HEK293 (cell line): ENCODE data around the gene SELPLG.

Source experiments
- GLI2 ChIP-seq: fragments of 450-650 bp; formaldehyde crosslinking; IDR thresholded peaks from 2 replicates; pipeline ENCODE4; 2017; ENCODE audit warnings: missing biosample characterization, missing genetic modification characterization, low read depth, borderline replicate concordance
- GLIS2 ChIP-seq: fragments of 450-650 bp; formaldehyde crosslinking; IDR thresholded peaks from 2 replicates; pipeline ENCODE4 v1.5.1; 2016; ENCODE audit warnings: missing biosample characterization, missing genetic modification characterization
- HOXA7 ChIP-seq: sonication (generic); formaldehyde crosslinking; IDR thresholded peaks from 2 replicates; pipeline ENCODE4 v1.8.1; 2022; ENCODE audit warnings: missing genetic modification reagents, borderline replicate concordance
- MZF1 ChIP-seq: fragments of 450-650 bp; formaldehyde crosslinking; IDR thresholded peaks from 2 replicates; pipeline ENCODE4 v1.5.1; 2017; ENCODE audit warnings: missing biosample characterization, missing genetic modification characterization, borderline replicate concordance
- RBAK ChIP-seq: fragments of 450-650 bp; formaldehyde crosslinking; IDR thresholded peaks from 2 replicates; pipeline ENCODE4 v1.5.1; 2016; ENCODE audit warnings: missing biosample characterization, missing genetic modification characterization
- SP2 ChIP-seq: fragments of 450-650 bp; formaldehyde crosslinking; IDR thresholded peaks from 2 replicates; pipeline ENCODE4 v1.5.1; 2016; ENCODE audit warnings: missing biosample characterization, missing genetic modification characterization
- WT1 ChIP-seq: fragments of 450-650 bp; formaldehyde crosslinking; IDR thresholded peaks from 2 replicates; pipeline ENCODE4 v1.5.1; 2016; ENCODE audit warnings: missing biosample characterization, missing genetic modification characterization
- ZBTB44 ChIP-seq: fragments of 450-650 bp; IDR thresholded peaks from 2 replicates; pipeline ENCODE4 v1.5.1; 2018; ENCODE audit warnings: missing biosample characterization, mild to moderate bottlenecking, missing genetic modification characterization
- ZBTB8A ChIP-seq: fragments of 450-650 bp; formaldehyde crosslinking; IDR thresholded peaks from 2 replicates; pipeline ENCODE4 v1.5.1; 2016; ENCODE audit warnings: missing biosample characterization, missing genetic modification characterization
- ZNF174 ChIP-seq: fragments of 450-650 bp; formaldehyde crosslinking; IDR thresholded peaks from 2 replicates; pipeline ENCODE4 v1.5.0; 2017; ENCODE audit warnings: missing biosample characterization, mild to moderate bottlenecking, missing genetic modification characterization
- ZNF184 ChIP-seq: fragments of 450-650 bp; IDR thresholded peaks from 2 replicates; pipeline ENCODE4 v1.5.1; 2018; ENCODE audit warnings: missing biosample characterization, mild to moderate bottlenecking, missing genetic modification characterization
- ZNF202 ChIP-seq: fragments of 450-650 bp; formaldehyde crosslinking; IDR thresholded peaks from 2 replicates; pipeline ENCODE4 v1.5.1; 2016; ENCODE audit warnings: missing biosample characterization, missing genetic modification characterization, borderline replicate concordance
- ZNF23 ChIP-seq: fragments of 450-650 bp; formaldehyde crosslinking; IDR thresholded peaks from 2 replicates; pipeline ENCODE4 v1.5.1; 2016; ENCODE audit warnings: missing biosample characterization, missing genetic modification characterization, borderline replicate concordance
- ZNF274 ChIP-seq, 2 experiments: fragments of 200-500 bp in 1 of 2; fragments of 450-650 bp in 1 of 2; sonication (Bioruptor generic) in 1 of 2; formaldehyde crosslinking in 1 of 2; IDR thresholded peaks; 2 replicates each; pipeline versions ENCODE4 v1.5.1 to v1.6.1; 2014 to 2016; ENCODE audit warnings: borderline replicate concordance in 1 of 2, inconsistent platforms in 1 of 2, low read length in 1 of 2, missing biosample characterization in 1 of 2, missing genetic modification characterization in 1 of 2
- ZNF302 ChIP-seq: fragments of 450-650 bp; formaldehyde crosslinking; IDR thresholded peaks from 2 replicates; pipeline ENCODE4 v1.5.1; 2016; ENCODE audit warnings: missing biosample characterization, missing genetic modification characterization, low read depth
- ZNF366 ChIP-seq: fragments of 450-650 bp; formaldehyde crosslinking; conservative IDR thresholded peaks from 2 replicates; pipeline ENCODE4 v1.5.1; 2016; ENCODE audit warnings: missing biosample characterization, missing genetic modification characterization
- ZNF529 ChIP-seq: fragments of 450-650 bp; formaldehyde crosslinking; IDR thresholded peaks from 2 replicates; pipeline ENCODE4 v1.5.1; 2017; ENCODE audit warnings: missing genetic modification characterization, missing biosample characterization; ENCODE audit not compliant: insufficient replicate concordance
- ZNF549 ChIP-seq: fragments of 450-650 bp; IDR thresholded peaks from 2 replicates; pipeline ENCODE4 v1.5.1; 2018; ENCODE audit warnings: missing biosample characterization, missing genetic modification characterization, mild to moderate bottlenecking, inconsistent platforms, moderate library complexity
- ZNF623 ChIP-seq: fragments of 450-650 bp; formaldehyde crosslinking; IDR thresholded peaks from 2 replicates; pipeline ENCODE4 v1.5.1; 2016; ENCODE audit warnings: missing biosample characterization, missing genetic modification characterization
- ZNF701 ChIP-seq: fragments of 450-650 bp; formaldehyde crosslinking; IDR thresholded peaks from 2 replicates; pipeline ENCODE4 v1.5.1; 2016; ENCODE audit warnings: missing biosample characterization, missing genetic modification characterization
- ZNF768 ChIP-seq: fragments of 450-650 bp; formaldehyde crosslinking; IDR thresholded peaks from 2 replicates; pipeline ENCODE4 v1.5.1; 2018; ENCODE audit warnings: missing biosample characterization, mild to moderate bottlenecking, missing genetic modification characterization
- ZSCAN23 ChIP-seq: fragments of 450-650 bp; formaldehyde crosslinking; IDR thresholded peaks from 2 replicates; pipeline ENCODE4 v1.5.1; 2016; ENCODE audit warnings: missing biosample characterization, missing genetic modification characterization
- TF ChIP-seq, protein P1 (sequence below): fragments of 450-650 bp; formaldehyde crosslinking; IDR thresholded peaks from 2 replicates; pipeline ENCODE4 v1.5.0; 2017; ENCODE audit warnings: missing biosample characterization, missing genetic modification characterization, borderline replicate concordance
- TF ChIP-seq, protein P2 (sequence below): fragments of 450-650 bp; formaldehyde crosslinking; IDR thresholded peaks from 2 replicates; pipeline ENCODE4 v1.5.1; 2016; ENCODE audit warnings: missing biosample characterization, missing genetic modification characterization
- TF ChIP-seq, protein P3 (sequence below): fragments of 450-650 bp; formaldehyde crosslinking; IDR thresholded peaks from 2 replicates; pipeline ENCODE4 v1.5.1; 2017; ENCODE audit warnings: missing biosample characterization, missing genetic modification characterization
- TF ChIP-seq, protein P4 (sequence below): fragments of 450-650 bp; formaldehyde crosslinking; IDR thresholded peaks from 2 replicates; pipeline ENCODE4 v1.5.1; 2017; ENCODE audit warnings: missing biosample characterization, missing genetic modification characterization
- TF ChIP-seq, protein P5 (sequence below): fragments of 450-650 bp; formaldehyde crosslinking; optimal IDR thresholded peaks from 2 replicates; pipeline ENCODE3; 2016; ENCODE audit warnings: missing biosample characterization, mild to moderate bottlenecking, missing genetic modification characterization

SELPLG gene

GRCh38 chr12:108629824-108630476 is 3.7 kb downstream of the SELPLG start (continued):
- no peak for TF ChIP-seq ZNF202
- TF ChIP-seq ZBTB44 (tag by site-specific recombination): no peak
- TF ChIP-seq GLIS2: 0 out of 2 replicates have a peak, but pooled peaks have one; percentile 40
- peak; percentile 23; the same call in 1 of the 2 replicates for TF ChIP-seq WT1
- TF ChIP-seq, protein P1, sequence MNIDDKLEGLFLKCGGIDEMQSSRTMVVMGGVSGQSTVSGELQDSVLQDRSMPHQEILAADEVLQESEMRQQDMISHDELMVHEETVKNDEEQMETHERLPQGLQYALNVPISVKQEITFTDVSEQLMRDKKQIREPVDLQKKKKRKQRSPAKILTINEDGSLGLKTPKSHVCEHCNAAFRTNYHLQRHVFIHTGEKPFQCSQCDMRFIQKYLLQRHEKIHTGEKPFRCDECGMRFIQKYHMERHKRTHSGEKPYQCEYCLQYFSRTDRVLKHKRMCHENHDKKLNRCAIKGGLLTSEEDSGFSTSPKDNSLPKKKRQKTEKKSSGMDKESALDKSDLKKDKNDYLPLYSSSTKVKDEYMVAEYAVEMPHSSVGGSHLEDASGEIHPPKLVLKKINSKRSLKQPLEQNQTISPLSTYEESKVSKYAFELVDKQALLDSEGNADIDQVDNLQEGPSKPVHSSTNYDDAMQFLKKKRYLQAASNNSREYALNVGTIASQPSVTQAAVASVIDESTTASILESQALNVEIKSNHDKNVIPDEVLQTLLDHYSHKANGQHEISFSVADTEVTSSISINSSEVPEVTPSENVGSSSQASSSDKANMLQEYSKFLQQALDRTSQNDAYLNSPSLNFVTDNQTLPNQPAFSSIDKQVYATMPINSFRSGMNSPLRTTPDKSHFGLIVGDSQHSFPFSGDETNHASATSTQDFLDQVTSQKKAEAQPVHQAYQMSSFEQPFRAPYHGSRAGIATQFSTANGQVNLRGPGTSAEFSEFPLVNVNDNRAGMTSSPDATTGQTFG (tag by site-specific recombination): no peak
- TF ChIP-seq RBAK (tag by site-specific recombination): no peak
- TF ChIP-seq MZF1: no peak
- TF ChIP-seq, protein P2, sequence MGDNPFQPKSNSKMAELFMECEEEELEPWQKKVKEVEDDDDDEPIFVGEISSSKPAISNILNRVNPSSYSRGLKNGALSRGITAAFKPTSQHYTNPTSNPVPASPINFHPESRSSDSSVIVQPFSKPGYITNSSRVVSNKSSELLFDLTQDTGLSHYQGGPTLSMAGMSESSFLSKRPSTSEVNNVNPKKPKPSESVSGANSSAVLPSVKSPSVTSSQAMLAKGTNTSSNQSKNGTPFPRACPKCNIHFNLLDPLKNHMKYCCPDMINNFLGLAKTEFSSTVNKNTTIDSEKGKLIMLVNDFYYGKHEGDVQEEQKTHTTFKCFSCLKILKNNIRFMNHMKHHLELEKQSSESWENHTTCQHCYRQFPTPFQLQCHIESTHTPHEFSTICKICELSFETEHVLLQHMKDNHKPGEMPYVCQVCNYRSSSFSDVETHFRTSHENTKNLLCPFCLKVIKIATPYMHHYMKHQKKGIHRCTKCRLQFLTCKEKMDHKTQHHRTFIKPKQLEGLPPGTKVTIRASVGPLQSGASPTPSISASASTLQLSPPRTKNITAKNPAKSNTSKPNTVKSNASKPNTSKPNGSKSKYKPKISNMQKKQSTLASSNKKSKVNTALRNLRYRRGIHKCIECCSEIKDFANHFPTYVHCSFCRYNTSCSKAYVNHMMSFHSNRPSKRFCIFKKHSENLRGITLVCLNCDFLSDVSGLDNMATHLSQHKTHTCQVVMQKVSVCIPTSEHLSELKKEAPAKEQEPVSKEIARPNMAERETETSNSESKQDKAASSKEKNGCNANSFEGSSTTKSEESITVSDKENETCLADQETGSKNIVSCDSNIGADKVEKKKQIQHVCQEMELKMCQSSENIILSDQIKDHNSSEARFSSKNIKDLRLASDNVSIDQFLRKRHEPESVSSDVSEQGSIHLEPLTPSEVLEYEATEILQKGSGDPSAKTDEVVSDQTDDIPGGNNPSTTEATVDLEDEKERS: no peak
- TF ChIP-seq ZNF623 (tag by site-specific recombination): no peak
- no peak for TF ChIP-seq ZNF302 (tag by site-specific recombination)
- TF ChIP-seq ZNF529: no peak
- TF ChIP-seq, protein P3, sequence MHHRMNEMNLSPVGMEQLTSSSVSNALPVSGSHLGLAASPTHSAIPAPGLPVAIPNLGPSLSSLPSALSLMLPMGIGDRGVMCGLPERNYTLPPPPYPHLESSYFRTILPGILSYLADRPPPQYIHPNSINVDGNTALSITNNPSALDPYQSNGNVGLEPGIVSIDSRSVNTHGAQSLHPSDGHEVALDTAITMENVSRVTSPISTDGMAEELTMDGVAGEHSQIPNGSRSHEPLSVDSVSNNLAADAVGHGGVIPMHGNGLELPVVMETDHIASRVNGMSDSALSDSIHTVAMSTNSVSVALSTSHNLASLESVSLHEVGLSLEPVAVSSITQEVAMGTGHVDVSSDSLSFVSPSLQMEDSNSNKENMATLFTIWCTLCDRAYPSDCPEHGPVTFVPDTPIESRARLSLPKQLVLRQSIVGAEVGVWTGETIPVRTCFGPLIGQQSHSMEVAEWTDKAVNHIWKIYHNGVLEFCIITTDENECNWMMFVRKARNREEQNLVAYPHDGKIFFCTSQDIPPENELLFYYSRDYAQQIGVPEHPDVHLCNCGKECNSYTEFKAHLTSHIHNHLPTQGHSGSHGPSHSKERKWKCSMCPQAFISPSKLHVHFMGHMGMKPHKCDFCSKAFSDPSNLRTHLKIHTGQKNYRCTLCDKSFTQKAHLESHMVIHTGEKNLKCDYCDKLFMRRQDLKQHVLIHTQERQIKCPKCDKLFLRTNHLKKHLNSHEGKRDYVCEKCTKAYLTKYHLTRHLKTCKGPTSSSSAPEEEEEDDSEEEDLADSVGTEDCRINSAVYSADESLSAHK (tag by site-specific recombination): no peak
- TF ChIP-seq SP2 (tag by site-specific recombination): peak; percentile 66
- TF ChIP-seq ZSCAN23 (tag by site-specific recombination): no peak
- TF ChIP-seq HOXA7 (CRISPR knock-in tag): no peak
- no peak for TF ChIP-seq ZBTB8A (tag by site-specific recombination)
- TF ChIP-seq ZNF23: no peak
- no peak for TF ChIP-seq ZNF274 (IDR thresholded peaks at IDR 0.05; ENCODE audit: low read length)
- no peak for TF ChIP-seq ZNF274 (tag by site-specific recombination; IDR thresholded peaks at IDR 0.05; ENCODE audit: borderline replicate concordance)
- TF ChIP-seq, protein P4, sequence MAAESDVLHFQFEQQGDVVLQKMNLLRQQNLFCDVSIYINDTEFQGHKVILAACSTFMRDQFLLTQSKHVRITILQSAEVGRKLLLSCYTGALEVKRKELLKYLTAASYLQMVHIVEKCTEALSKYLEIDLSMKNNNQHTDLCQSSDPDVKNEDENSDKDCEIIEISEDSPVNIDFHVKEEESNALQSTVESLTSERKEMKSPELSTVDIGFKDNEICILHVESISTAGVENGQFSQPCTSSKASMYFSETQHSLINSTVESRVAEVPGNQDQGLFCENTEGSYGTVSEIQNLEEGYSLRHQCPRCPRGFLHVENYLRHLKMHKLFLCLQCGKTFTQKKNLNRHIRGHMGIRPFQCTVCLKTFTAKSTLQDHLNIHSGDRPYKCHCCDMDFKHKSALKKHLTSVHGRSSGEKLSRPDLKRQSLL (tag by site-specific recombination): no peak
- peak; percentile 66; the same call in 1 of the 2 replicates for TF ChIP-seq ZNF184
- TF ChIP-seq ZNF701 (tag by site-specific recombination): no peak
- peak; percentile 85 for TF ChIP-seq ZNF366
- TF ChIP-seq ZNF768 (tag by site-specific recombination): no peak
- no peak for TF ChIP-seq ZNF549 (tag by site-specific recombination)
- TF ChIP-seq, protein P5, sequence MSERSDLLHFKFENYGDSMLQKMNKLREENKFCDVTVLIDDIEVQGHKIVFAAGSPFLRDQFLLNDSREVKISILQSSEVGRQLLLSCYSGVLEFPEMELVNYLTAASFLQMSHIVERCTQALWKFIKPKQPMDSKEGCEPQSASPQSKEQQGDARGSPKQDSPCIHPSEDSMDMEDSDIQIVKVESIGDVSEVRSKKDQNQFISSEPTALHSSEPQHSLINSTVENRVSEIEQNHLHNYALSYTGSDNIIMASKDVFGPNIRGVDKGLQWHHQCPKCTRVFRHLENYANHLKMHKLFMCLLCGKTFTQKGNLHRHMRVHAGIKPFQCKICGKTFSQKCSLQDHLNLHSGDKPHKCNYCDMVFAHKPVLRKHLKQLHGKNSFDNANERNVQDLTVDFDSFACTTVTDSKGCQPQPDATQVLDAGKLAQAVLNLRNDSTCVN (tag by site-specific recombination): peak; percentile 7
- no peak for TF ChIP-seq ZNF174 (tag by site-specific recombination)
- no peak for TF ChIP-seq GLI2 (tag by site-specific recombination)
